Neural progenitor cell (in vitro differentiated cells): Measurements from ENCODE around the gene OPN3. TPM values are rescaled to one million over a fixed set of nuclear protein-coding genes. Genes with fewer than 3 reads are reported as not detected.

ENCODE experiments used
- DNase-seq: peaks from one replicate; pipeline ENCODE4 v3.0.0-alpha.2; 2016; ENCODE audit warnings: low spot score
- H2AFZ ChIP-seq: fragments of 200-600 bp; sonication (generic); replicated peaks from 2 replicates; pipeline ENCODE4 v1.6.1; 2016; ENCODE audit warnings: antibody characterized with exemption
- H3F3A ChIP-seq: fragments of 200-600 bp; sonication (generic); 2 replicates; pipeline ENCODE4 v1.6.1; 2016; ENCODE audit warnings: antibody characterized with exemption, low read depth
- H3K27ac ChIP-seq: fragments of 200-600 bp; sonication (generic); 2 replicates; pipeline ENCODE4 v1.5.1; 2016; ENCODE audit warnings: mild to moderate bottlenecking
- H3K27me3 ChIP-seq: fragments of 200-600 bp; sonication (generic); 2 replicates; pipeline ENCODE4 v1.6.1; 2016; ENCODE audit warnings: mild to moderate bottlenecking, moderate library complexity
- H3K36me3 ChIP-seq: fragments of 200-600 bp; sonication (generic); 2 replicates; pipeline ENCODE4 v1.5.1; 2016
- H3K4me1 ChIP-seq: fragments of 200-600 bp; sonication (generic); 2 replicates; pipeline ENCODE4 v1.6.1; 2016; ENCODE audit warnings: mixed run types
- H3K4me2 ChIP-seq: fragments of 200-600 bp; sonication (generic); 2 replicates; pipeline ENCODE4 v1.6.1; 2016
- H3K4me3 ChIP-seq: fragments of 200-600 bp; sonication (generic); 2 replicates; pipeline ENCODE4 v1.5.1; 2016
- H3K79me2 ChIP-seq: fragments of 200-600 bp; sonication (generic); 2 replicates; pipeline ENCODE4 v1.6.1; 2016; ENCODE audit warnings: low read depth
- H3K9ac ChIP-seq: fragments of 200-600 bp; sonication (generic); 2 replicates; pipeline ENCODE4 v1.6.1; 2016
- H3K9me3 ChIP-seq: fragments of 200-600 bp; sonication (generic); 2 replicates; pipeline ENCODE4 v1.5.1; 2016; ENCODE audit warnings: low read depth
- H4K20me1 ChIP-seq: fragments of 200-600 bp; sonication (generic); 2 replicates; pipeline ENCODE4 v1.6.1; 2016; ENCODE audit warnings: low read depth
- H3K27ac Mint-ChIP-seq: 3 replicates; pipeline ENCODE4 v1.8.0; 2021; ENCODE audit warnings: mixed read lengths
- H3K27me3 Mint-ChIP-seq: 2 replicates; pipeline ENCODE4 v1.8.0; 2022; ENCODE audit warnings: low read depth, mild to moderate bottlenecking, inconsistent platforms, moderate library complexity, mixed read lengths; ENCODE audit not compliant: insufficient read depth
- H3K36me3 Mint-ChIP-seq: 3 replicates; pipeline ENCODE4 v1.8.0; 2021; ENCODE audit warnings: mixed read lengths
- H3K4me1 Mint-ChIP-seq: 3 replicates; pipeline ENCODE4 v1.8.0; 2021; ENCODE audit warnings: mixed read lengths
- H3K4me3 Mint-ChIP-seq: 3 replicates; pipeline ENCODE4 v1.8.0; 2021; ENCODE audit warnings: mild to moderate bottlenecking, moderate library complexity, mixed read lengths
- H3K9me3 Mint-ChIP-seq: 3 replicates; pipeline ENCODE4 v1.8.0; 2020; ENCODE audit warnings: mixed read lengths
- EZH2 ChIP-seq: fragments of 200-600 bp; sonication (generic); IDR thresholded peaks from 2 replicates; pipeline ENCODE4 v1.6.1; 2017; ENCODE audit warnings: antibody characterized with exemption, mild to moderate bottlenecking, moderate library complexity
- EZH2phosphoT487 ChIP-seq: fragments of 200-600 bp; sonication (generic); IDR thresholded peaks from 2 replicates; pipeline ENCODE4 v1.6.1; 2017; ENCODE audit warnings: antibody characterized with exemption
- total RNA-seq: library from RNA; depleted of rRNA; stranded (reverse); fragments of >200 nt; gene quantifications from 2 replicates; pipeline ENCODE4 v1.2.3, GENCODE V29; 2015; ENCODE audit warnings: low replicate concordance
- TF ChIP-seq, protein P1 (sequence below): fragments of 200-600 bp; sonication (generic); IDR thresholded peaks from 2 replicates; pipeline ENCODE4 v1.5.1; 2017; ENCODE audit warnings: antibody characterized with exemption, mild to moderate bottlenecking

The OPN3 gene
- total RNA-seq, 1 donor from 2014 or later = 53.5 TPM

DNA sequence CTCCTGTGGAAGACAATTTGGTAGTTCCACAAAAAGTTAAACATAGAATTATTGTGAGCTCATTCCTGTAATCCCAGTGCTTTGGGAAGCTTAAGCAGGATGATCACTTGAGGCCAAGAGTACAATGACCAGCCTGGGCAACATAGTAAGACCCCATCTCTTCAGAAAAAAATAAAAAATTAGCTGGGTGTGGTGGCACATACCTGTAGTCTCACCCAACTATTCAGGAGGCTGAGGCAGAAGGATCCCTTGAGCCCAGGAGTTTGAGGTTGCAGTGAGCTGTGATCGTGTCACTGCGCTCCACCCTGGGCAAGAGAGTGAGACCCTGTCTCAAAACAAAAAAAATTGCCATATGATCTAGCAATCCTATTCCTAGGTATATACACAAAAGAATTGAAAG, 4.1 kb upstream of the OPN3 start:
- no peak overlapping the region for H3K27ac ChIP-seq

GRCh38 chr1:241642593-241642944, 2.4 kb upstream of the OPN3 start:
- H3K4me1 Mint-ChIP-seq = peaks cover 15% of the 10 kb centered on the region
- peaks cover 19% of the 10 kb centered on the region for H3K79me2 ChIP-seq
- H2AFZ ChIP-seq = no peak overlapping the region
- H3K36me3 ChIP-seq = no peaks in the 10 kb centered on the region
- H3K4me2 ChIP-seq = no peak overlapping the region
- TF ChIP-seq, protein P1, sequence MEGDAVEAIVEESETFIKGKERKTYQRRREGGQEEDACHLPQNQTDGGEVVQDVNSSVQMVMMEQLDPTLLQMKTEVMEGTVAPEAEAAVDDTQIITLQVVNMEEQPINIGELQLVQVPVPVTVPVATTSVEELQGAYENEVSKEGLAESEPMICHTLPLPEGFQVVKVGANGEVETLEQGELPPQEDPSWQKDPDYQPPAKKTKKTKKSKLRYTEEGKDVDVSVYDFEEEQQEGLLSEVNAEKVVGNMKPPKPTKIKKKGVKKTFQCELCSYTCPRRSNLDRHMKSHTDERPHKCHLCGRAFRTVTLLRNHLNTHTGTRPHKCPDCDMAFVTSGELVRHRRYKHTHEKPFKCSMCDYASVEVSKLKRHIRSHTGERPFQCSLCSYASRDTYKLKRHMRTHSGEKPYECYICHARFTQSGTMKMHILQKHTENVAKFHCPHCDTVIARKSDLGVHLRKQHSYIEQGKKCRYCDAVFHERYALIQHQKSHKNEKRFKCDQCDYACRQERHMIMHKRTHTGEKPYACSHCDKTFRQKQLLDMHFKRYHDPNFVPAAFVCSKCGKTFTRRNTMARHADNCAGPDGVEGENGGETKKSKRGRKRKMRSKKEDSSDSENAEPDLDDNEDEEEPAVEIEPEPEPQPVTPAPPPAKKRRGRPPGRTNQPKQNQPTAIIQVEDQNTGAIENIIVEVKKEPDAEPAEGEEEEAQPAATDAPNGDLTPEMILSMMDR = no peak
- no peak for TF ChIP-seq EZH2phosphoT487
- no peak for TF ChIP-seq EZH2
- no peaks in the 10 kb centered on the region for H3K9me3 ChIP-seq
- peaks cover 12% of the 10 kb centered on the region for H3K36me3 Mint-ChIP-seq
- H3F3A ChIP-seq = no peaks in the 10 kb centered on the region
- peaks cover 15% of the 10 kb centered on the region for H4K20me1 ChIP-seq
- H3K9me3 Mint-ChIP-seq = peaks cover 16% of the 10 kb centered on the region
- H3K27me3 Mint-ChIP-seq = peaks cover 5% of the 10 kb centered on the region
- H3K4me3 ChIP-seq = no peak overlapping the region
- no peak overlapping the region for H3K9ac ChIP-seq
- H3K27ac Mint-ChIP-seq = no peak overlapping the region
- peak overlapping the region; percentile 5 for H3K4me3 Mint-ChIP-seq
- H3K4me1 ChIP-seq = peaks cover 10% of the 10 kb centered on the region
- no peak overlapping the region for H3K27ac ChIP-seq
- DNase-seq = no peak
- H3K27me3 ChIP-seq = no peaks in the 10 kb centered on the region

More for the DNA sequence above, 4.1 kb upstream of the OPN3 start:
- Histone ChIP-seq H3K36me3 (no peaks in the 10 kb centered on the region), H4K20me1 (no peaks in the 10 kb centered on the region), H3K27me3 (no peaks in the 10 kb centered on the region), H3K4me3 (no peak overlapping the region), H3K9me3 (no peaks in the 10 kb centered on the region), H3F3A (no peaks in the 10 kb centered on the region), H3K4me2 (no peak overlapping the region), H3K79me2 (peaks cover 2% of the 10 kb centered on the region), H3K9ac (no peak overlapping the region), H2AFZ (no peak overlapping the region), H3K4me1 (no peaks in the 10 kb centered on the region)
- peaks cover 5% of the 10 kb centered on the region for H3K27me3 Mint-ChIP-seq
- no peak overlapping the region for H3K4me3 Mint-ChIP-seq
- peaks cover 16% of the 10 kb centered on the region for H3K9me3 Mint-ChIP-seq
- DNase-seq = no peak
- peaks cover 3% of the 10 kb centered on the region for H3K4me1 Mint-ChIP-seq
- peaks cover 3% of the 10 kb centered on the region for H3K36me3 Mint-ChIP-seq
- TF ChIP-seq, protein P1 = no peak
- TF ChIP-seq EZH2 (no peak), EZH2phosphoT487 (no peak)
- H3K27ac Mint-ChIP-seq = no peak overlapping the region

- Histone ChIP-seq H3K4me3 (no peak overlapping the region), H3K79me2 (peaks cover 25% of the 10 kb centered on the region), H2AFZ (no peak overlapping the region), H3K4me1 (peaks cover 14% of the 10 kb centered on the region), H3K9ac (no peak overlapping the region), H3K27ac (no peak overlapping the region), H3K9me3 (no peaks in the 10 kb centered on the region), H4K20me1 (peaks cover 20% of the 10 kb centered on the region), H3K4me2 (no peak overlapping the region), H3K36me3 (no peaks in the 10 kb centered on the region), H3K27me3 (no peaks in the 10 kb centered on the region), H3F3A (no peaks in the 10 kb centered on the region)
- Mint-ChIP-seq H3K27me3 (peaks cover 5% of the 10 kb centered on the region), H3K4me1 (peaks cover 19% of the 10 kb centered on the region), H3K9me3 (peaks cover 19% of the 10 kb centered on the region), H3K36me3 (peaks cover 18% of the 10 kb centered on the region), H3K27ac (no peak overlapping the region), H3K4me3 (peak overlapping the region; percentile 5)
- TF ChIP-seq EZH2phosphoT487 (no peak), EZH2 (no peak)
- TF ChIP-seq, protein P1 = no peak
- DNase-seq = no peak
Observed at GRCh38 chr1:241641773-241642592, 1.8 kb upstream of the OPN3 start.
